Pons (tissue), 1 donor: Measurements from ENCODE around the gene SCFD2.

Source experiments
- DNase-seq: peaks from one replicate; pipeline ENCODE4 v3.0.0-alpha.2; 2016; ENCODE audit warnings: low spot score

The SCFD2 gene

GRCh38 chr4:52984462-52984881 lies 381.4 kb downstream of the SCFD2 start:
- peak; percentile 11 for DNase-seq

DNA sequence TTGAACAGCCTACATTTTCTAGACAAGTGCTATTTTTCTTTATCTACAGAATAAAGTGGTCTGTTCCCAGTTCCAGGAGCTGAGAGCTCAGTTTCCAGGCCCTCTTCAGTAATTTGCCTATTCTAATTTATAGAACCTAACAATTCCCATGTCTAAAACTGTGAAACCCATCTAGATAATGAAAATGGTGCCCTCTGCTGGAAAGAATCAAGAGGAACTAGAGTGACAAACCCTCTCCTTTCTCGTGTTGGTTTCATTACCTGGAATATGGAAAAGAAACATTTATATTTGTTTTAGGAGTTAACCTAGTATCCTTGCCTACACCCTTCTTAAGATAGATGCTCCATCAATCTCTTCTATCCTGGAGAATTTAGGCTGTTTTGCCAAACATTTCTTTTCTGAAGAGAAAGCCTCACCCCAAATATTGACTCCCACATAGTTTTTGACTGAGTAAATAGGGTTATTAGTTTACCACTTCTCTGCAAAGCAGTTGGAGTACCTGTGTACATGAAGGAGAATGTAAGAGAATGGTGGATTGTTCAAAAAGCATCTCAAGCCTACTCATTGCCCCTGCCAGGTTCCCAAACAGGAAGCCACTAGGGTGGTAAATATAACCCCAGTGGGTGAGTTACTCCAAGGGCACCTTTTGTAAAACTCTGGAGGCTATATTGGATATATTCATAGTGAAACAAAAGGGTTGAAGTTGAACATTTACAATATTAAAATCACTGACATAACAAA lies 382.1 kb downstream of the SCFD2 start:
- peak; percentile 87 for DNase-seq

DNA sequence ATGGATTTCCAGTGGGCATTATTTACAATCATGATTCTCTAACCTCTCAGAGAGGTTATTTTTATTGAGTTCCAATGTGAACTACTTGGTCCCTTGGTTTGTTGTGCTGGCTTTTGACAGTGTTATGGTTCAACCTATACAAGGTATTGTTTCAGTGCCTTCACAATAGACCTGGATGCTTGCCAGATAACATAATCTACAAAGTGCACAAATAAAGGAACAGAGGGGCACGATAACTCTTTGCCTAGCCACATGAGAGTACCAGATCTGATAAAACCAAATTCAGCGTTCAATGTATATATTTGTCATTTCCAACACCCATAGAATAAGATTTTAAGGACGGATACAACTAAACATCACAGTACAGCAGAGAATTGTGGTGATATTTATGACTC lies 382.9 kb downstream of the SCFD2 start:
- no peak for DNase-seq

GRCh38 chr4:52982255-52982945 lies 383.5 kb downstream of the SCFD2 start:
- peak; percentile 75 for DNase-seq

DNA sequence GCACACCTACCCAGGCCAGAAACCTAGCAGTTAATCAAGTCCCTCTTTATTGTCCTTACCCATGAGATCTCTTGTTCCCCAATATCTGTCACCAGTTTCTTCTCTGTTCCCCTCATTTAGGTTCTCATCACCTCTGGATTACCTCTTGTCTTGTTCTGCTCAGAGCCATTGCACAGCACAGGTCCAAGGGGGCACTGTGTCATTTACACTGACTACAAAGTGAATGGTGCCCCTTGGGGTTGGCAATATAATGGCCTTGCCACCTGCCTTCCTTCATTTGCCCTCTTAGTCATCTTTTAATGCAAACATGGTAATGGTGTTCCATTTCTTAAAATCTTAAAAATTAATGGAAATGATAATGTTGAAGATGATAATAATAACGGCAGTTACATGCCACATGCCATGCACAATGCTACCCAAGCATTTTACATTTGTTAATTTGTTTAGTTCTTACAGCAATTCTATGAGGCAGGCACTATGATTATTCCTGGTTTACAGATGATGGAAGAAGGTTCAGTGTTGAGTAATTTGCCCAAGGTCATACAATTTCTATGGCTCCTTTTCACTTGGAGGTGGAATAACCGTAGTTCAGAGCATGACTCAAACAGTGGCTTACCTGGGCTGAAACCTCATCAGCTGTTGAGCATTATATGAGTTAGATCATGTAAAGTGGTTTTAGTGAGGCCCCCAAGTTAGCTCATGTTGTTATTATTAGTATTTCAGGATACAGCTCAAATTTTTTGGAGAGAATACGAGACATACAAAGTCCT lies 385.9 kb downstream of the SCFD2 start:
- DNase-seq, result no peak

DNA sequence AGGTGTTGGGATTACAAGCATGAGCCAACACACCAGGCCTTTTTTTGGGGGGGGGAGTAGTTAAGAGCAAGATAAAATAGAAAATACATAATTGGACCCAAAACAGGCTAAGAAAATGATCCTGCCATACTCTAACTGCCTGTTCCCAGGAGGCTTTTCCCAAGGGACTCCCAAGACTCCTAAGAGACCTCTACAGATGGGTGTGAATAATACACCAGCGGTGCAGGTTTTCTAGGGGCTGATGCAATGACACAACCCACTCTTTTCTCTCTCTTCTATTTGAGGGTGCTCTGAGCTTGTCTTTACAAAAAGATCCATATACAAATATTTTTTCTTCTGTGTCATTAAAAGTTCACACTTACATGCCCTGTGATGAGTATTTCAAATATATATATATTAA lies 386.8 kb downstream of the SCFD2 start:
- DNase-seq, result no peak

- no peak for DNase-seq
Observed at GRCh38 chr4:52977252-52977651, 388.6 kb downstream of the SCFD2 start.

- no peak for DNase-seq
Observed at GRCh38 chr4:52976523-52977230, 389.2 kb downstream of the SCFD2 start.

- no peak for DNase-seq
Observed at GRCh38 chr4:52968691-52969090, 397.2 kb downstream of the SCFD2 start.

GRCh38 chr4:52968241-52968640 lies 397.6 kb downstream of the SCFD2 start:
- no peak for DNase-seq

GRCh38 chr4:52966781-52967180 lies 399.1 kb downstream of the SCFD2 start:
- DNase-seq, result no peak

- DNase-seq, result no peak
Observed at GRCh38 chr4:52966172-52966571, 399.7 kb downstream of the SCFD2 start.

DNA sequence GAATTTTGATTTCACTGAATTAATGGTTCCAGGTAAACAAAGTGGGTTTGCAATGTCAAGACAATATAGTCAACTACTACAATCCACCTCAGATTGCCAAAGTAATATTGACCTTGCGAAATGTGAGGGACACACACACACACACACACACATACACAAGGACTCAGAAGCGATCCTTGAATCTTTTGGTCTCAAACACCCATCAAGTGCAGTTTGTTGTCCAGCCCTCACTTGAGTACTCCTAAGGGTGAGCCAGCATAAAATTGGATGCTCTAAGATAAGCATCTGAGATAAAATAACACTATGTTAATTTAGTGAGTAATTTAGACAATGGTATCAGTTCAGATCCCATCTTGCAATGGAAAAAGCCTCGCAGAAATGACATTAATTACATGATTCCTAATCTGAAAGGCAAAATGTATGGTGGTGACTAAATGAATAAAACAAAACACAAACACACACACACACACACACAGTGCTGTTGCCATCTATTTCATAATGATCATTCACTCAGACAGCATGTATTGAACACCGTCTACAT lies 401.2 kb downstream of the SCFD2 start:
- no peak for DNase-seq

GRCh38 chr4:52964011-52964410 lies 401.9 kb downstream of the SCFD2 start:
- no peak for DNase-seq

DNA sequence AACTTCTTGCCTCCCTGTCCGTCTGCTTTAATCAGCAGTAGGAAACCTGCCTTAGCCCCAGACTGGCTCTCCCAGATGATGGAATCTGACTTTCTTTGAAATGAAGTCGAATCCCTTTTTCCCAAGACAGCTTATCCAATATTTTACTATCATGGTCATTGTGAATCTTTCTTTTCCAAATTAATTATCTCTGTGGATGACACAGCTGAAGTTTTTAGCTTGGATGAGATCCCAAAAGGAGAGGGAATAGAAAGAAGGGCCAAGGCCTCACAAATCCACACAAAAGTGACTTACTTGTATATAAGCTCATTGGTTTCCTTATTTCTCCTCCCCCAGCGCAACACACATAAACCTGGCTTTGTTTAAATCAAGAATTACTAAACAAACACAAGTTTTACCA lies 403.1 kb downstream of the SCFD2 start:
- no peak for DNase-seq

- no peak for DNase-seq
Observed at GRCh38 chr4:52961666-52962412, 404.0 kb downstream of the SCFD2 start.

- no peak for DNase-seq
Observed at GRCh38 chr4:52959541-52959940, 406.3 kb downstream of the SCFD2 start.

GRCh38 chr4:52957835-52958631 lies 407.8 kb downstream of the SCFD2 start:
- no peak for DNase-seq

DNA sequence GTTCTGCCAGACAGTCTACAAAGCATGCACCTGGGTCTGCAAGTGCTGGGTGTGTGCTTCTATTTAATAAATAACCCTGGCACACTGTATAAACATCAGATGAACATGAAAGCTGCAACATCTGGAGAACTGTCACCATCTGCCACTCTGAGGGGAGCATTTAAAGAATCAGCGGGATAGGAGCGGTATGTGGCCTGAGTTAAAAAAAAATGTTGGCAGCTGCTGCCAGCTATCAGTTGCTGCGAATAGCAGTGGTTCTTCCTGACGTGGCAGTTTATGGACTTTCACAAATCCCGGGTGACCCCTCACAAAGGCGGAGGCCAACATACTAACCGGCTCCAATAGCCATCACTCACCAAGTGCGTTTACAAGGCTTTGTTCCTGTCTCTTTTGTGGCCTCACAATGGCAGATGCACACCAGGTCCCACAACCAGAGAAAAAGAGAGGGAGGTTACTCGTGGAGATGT lies 408.6 kb downstream of the SCFD2 start:
- DNase-seq, result no peak

DNA sequence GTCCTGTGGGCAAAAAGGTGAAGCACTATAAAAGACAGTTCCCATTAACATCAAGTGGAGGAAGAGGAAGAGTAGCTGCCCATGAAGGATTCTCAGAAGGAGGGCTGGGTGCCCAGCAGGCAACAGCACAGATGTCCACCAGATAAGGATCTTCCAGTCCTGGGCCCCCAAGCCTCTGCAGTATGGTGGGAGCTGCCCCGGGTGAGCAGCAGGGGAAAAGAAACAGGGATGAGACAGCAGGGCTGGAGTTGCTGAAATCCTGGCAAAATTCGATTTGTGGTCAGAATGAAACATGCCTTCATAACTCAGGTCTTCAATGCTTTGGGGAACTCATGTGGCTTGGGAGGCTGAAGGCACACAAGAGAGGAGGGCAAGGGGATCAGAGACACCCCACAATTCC lies 409.2 kb downstream of the SCFD2 start:
- DNase-seq, result no peak
